Fibroblast of mammary gland (primary cell): ENCODE results near the gene MYO1G.
"Not testable (repeated sequence)": the region's sequence is repeated elsewhere in the genome, so short reads cannot be mapped to it uniquely, and the experiment has no call there.

ENCODE experiments used
- DNase-seq: peaks from one replicate; pipeline ENCODE4 v3.0.0-alpha.2; 2010; ENCODE audit warnings: low read depth
- H3K4me3 ChIP-seq: 2 replicates; pipeline ENCODE4 v1.5.1; 2011; ENCODE audit warnings: low read depth, mild to moderate bottlenecking, low read length, moderate library complexity; ENCODE audit not compliant: control insufficient read depth
- CTCF ChIP-seq: conservative IDR thresholded peaks from 2 replicates; pipeline ENCODE4 v1.5.1; 2011; ENCODE audit warnings: low read depth, low read length, inconsistent platforms; ENCODE audit not compliant: control insufficient read depth, insufficient read depth

MYO1G gene

GRCh38 chr7:44978511-44979366 is at the start of gene MYO1G:
MYO1G (minus strand) TSS chr7:44979015; CDS start chr7:44978961, 54 bp downstream.
- DNase-seq = no peak
- no peak within 1 kb of the TSS for H3K4me3 ChIP-seq

GRCh38 chr7:45028138-45028919 is 49.5 kb upstream of the MYO1G start:
- DNase-seq = no peak
- TF ChIP-seq CTCF = no peak
- H3K4me3 ChIP-seq = no peak overlapping the region

More at GRCh38 chr7:44978511-44979366, at the start of gene MYO1G:
- TF ChIP-seq CTCF = no peak

- TF ChIP-seq CTCF = no peak
- H3K4me3 ChIP-seq = no peak overlapping the region
- DNase-seq = no peak
These were observed 48.9 kb upstream of the MYO1G start for GRCh38 chr7:45027774-45028114.

GRCh38 chr7:45026984-45027773 is 48.4 kb upstream of the MYO1G start:
- TF ChIP-seq CTCF = no peak
- no peak overlapping the region for H3K4me3 ChIP-seq
- DNase-seq = peak; percentile 10

- no peak overlapping the region for H3K4me3 ChIP-seq
- no peak for TF ChIP-seq CTCF
- no peak for DNase-seq
These were observed 47.2 kb upstream of the MYO1G start for GRCh38 chr7:45026013-45026412.

GRCh38 chr7:45025473-45025872 is 46.7 kb upstream of the MYO1G start:
- H3K4me3 ChIP-seq = not testable (repeated sequence)

More at GRCh38 chr7:45025473-45025872, 46.7 kb upstream of the MYO1G start:
- DNase-seq = not testable (repeated sequence)
